NCI-H2081 treated with DMSO at 0.1 percent for 48 hours (cell line): Measurements from ENCODE around the gene CLEC18C.
"Not testable (repeated sequence)": the region's sequence is repeated elsewhere in the genome, so short reads cannot be mapped to it uniquely, and the experiment has no call there.

Experiments
- DNase-seq: peaks from one replicate; lab custom pipeline; 2025; lab: John Stamatoyannopoulos, UW

CLEC18C gene

GRCh38 chr16:70173212-70173837 lies at the start of gene CLEC18C:
Gene CLEC18C (plus strand): TSS chr16:70173787. CDS start chr16:70174279, 492 bp downstream.
- DNase-seq = not testable (repeated sequence)

- DNase-seq = not testable (repeated sequence)
Observed at GRCh38 chr16:70123822-70124221, 49.8 kb upstream of the CLEC18C start.

- DNase-seq = not testable (repeated sequence)
Observed at GRCh38 chr16:70126226-70126625, 47.4 kb upstream of the CLEC18C start.

DNA sequence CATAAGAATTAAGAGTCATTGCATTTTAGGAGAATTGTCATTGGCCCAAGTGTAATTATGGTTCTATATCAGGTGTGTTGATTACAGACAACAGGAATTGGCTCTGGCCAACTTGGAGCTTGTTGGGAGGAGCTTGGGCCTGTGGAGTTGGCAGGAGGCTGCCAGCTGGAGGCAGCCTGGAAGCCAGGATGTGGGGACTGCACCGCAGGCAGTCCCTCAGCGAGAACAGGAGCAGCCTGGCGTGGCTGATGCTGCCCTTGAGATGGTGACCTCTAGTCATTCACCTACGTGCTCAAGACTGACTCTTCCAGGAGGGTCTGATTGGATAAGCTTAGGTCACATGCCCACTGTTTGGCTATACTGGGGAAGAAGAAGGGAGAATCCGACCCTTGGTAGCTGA lies 45.9 kb upstream of the CLEC18C start:
- not testable (repeated sequence) for DNase-seq

DNA sequence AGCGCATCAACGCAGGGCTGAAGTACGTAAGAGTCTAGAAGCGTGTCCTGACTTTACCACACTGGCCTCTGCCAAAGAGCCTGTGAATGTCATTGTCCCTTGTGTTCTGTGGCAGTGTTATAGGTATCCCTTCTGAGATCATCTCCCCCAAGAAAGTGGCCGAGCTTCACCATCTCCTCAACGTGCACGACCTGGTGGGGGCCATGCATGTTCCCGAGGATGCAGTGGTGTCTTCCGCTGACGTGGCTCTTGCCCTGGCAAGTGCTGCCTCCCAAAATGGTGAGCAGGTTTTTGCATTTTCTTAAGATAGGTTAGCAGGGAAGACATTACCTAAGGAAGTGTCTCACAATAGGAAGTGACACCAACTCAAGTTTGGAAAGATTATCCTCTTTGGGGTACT lies 44.7 kb upstream of the CLEC18C start:
- DNase-seq = not testable (repeated sequence)

- not testable (repeated sequence) for DNase-seq
Observed at GRCh38 chr16:70135796-70136195, 37.8 kb upstream of the CLEC18C start.

DNA sequence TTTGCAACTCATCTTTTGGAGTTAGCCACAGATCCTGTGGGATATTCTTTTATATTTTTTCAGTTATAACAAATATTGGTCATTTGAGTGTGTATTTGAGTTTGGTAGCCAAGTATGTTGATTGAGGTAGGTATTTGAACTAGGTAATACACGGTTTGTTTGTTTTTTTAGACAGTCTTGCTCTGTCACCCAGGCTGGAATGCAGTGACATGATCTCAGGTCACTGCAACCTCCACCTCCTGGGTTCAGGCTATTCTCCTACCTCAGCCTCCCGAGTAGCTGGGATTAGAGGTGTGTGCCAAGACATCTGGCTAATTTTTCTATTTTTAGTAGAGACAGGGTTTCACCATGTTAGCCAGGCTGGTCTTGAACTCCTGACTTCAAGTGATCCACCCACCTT lies 37.0 kb upstream of the CLEC18C start:
- not testable (repeated sequence) for DNase-seq

DNA sequence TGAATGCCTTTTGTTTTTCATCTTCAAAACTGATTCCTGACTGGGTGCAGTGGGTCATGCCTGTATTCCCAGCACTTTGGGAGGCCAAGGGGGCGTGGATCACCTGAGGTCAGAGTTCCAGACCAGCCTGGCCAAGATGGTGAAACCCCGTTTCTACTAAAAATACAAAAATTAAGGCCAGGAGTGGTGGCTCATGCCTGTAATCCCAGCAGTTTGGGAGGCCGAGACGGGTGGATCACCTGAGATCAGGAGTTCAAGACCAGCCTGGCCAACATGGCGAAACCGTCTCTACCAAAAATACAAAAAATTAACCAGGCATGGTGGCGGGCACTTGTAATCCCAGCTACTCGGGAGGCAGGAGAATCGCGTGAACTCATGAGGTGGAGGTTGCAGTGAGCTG lies 30.8 kb upstream of the CLEC18C start:
- DNase-seq = not testable (repeated sequence)

GRCh38 chr16:70143231-70143895 lies 30.2 kb upstream of the CLEC18C start:
- not testable (repeated sequence) for DNase-seq

DNA sequence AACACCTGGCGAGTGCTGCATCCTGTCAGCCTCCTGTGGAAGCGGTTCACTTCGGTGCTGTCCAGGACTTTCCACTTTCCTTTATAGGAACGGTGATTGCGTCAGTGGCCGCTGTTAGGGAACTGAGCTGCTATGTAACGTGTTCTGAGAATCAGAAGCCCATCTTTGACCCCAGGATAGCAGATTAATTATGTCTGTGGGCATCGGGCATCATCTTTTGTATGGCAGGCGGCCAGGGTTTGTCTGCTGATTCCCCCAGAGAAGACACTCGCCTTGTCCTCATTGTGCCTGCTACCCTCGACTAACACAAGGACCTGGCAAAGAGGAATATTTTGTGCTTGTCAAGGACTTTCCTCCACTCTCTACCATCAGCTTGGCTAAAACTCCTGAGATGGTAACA lies 25.7 kb upstream of the CLEC18C start:
- DNase-seq = not testable (repeated sequence)

- DNase-seq = not testable (repeated sequence)
Observed at GRCh38 chr16:70148453-70148852, 25.1 kb upstream of the CLEC18C start.

DNA sequence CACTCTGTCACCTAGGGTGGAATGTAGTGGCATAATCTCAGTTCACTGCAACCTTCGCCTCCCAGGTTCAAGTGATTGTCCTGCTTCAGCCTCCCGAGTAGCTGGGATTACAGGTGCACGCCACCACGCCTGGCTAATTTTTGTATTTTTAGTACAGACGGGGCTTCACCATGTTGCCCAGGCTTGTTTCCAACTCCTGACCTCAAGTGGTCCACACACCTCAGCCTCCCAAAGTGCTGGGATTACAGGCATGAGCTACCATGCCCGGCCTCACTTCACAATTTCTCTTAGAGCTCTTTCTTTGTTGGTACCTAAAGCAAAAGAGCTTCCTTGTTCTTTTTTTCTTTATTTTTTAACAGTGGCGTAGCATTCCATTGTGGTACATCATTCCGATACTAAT lies 24.3 kb upstream of the CLEC18C start:
- DNase-seq = not testable (repeated sequence)

DNA sequence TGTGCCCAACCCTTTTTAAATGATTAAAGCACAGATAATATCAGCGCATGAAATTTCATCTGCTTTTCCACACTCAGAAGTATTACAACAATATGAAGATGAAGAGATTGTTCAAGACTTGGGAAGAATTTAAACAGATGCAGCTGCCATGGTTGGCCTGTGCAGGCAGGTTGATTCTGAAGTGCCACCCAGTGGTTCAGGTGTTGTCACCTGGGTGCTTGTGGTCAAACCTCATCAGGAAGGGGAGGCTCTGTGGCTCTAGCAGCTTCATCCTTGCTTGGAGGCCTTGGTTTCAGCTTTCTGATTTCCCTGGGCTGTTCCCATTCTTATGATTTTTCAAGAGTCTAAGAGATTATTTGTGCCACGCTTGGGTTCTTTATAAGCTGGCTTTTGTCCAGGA lies 22.2 kb upstream of the CLEC18C start:
- DNase-seq = no peak

- DNase-seq = no peak
Observed at GRCh38 chr16:70151941-70152509, 21.6 kb upstream of the CLEC18C start.

GRCh38 chr16:70152578-70153302 lies 20.8 kb upstream of the CLEC18C start:
- DNase-seq = no peak

- DNase-seq = not testable (repeated sequence)
Observed at GRCh38 chr16:70154736-70155135, 18.9 kb upstream of the CLEC18C start.

- no peak for DNase-seq
Observed at GRCh38 chr16:70156207-70156978, 17.2 kb upstream of the CLEC18C start.

- DNase-seq = no peak
Observed at GRCh38 chr16:70157105-70157476, 16.5 kb upstream of the CLEC18C start.

GRCh38 chr16:70157477-70158260 lies 15.9 kb upstream of the CLEC18C start:
- DNase-seq = no peak

- no peak for DNase-seq
Observed at GRCh38 chr16:70158261-70158939, 15.2 kb upstream of the CLEC18C start.
